ENCODE results near the gene AATK.

GRCh38 chr17:81171941-81172340 lies 5.9 kb upstream of the AATK start:
- no peak for TF ChIP-seq JUNB (IDR thresholded peaks at IDR 0.05; ENCODE audit: unreplicated experiment)
- no peak for TF ChIP-seq EZH2 (IDR thresholded peaks at IDR 0.05; ENCODE audit: low read depth, unreplicated experiment)
- TF ChIP-seq CTCF (conservative IDR thresholded peaks at IDR 0.05; ENCODE audit: low read depth in 2 of 2): no peak
- no peak for TF ChIP-seq REST (IDR thresholded peaks at IDR 0.05; ENCODE audit: unreplicated experiment)
- no peak for TF ChIP-seq STAT1 (IDR thresholded peaks at IDR 0.05; ENCODE audit: unreplicated experiment)
- no peak for TF ChIP-seq EZH2phosphoT487 (IDR thresholded peaks at IDR 0.05; ENCODE audit: unreplicated experiment)
- TF ChIP-seq ZNF462 (CRISPR knock-in tag; IDR thresholded peaks at IDR 0.05): no peak
- TF ChIP-seq POLR2AphosphoS5 (IDR thresholded peaks at IDR 0.05; ENCODE audit: low read depth): no peak
- TF ChIP-seq ZNF114 (CRISPR knock-in tag; IDR thresholded peaks at IDR 0.05): no peak

Data from GM23338 (cell line).